Measurements from ENCODE around the gene FOXL2.

The FOXL2 gene

DNA sequence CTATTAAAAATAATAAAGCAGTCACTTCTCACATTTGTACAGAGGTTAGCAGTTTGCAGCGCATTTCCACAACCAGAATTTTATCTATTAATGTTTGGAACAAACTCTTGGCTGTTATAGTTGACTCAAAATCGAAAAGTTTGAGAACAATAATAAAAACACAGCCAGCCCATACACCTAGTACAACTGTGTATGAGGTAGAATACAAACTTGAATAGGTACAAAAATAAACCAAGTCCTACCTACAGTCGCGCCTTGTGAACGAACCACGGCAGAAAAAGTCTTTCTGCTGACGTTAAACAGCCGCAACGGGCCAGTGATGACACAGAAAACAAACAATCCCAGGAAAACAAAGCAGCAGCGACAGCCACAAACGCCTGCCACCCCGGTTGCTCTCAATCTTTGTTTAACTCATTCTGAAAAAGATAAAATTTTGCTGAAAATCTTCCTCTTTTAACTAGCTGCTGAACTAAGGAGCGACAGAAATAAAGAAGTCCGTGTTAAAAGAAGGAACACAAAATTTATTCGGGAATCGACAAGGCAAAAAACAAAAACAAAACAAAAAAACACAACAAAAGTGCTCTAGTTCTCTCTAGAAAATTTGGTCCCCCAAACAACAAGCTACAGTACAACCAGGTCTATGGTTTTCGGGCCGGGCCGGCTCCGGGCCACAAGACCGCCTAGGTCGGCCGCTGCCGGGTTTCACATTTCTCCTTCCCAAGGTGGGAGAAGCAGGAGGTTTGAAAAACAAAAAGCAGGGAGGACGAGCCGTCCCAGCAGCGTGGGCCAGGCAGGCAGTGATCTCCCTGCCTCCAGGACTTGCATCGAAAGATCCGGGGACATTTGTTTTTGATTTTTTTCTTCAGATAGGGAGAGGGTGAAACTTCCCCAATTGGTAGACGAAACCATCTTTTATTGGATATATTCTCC, 2.9 kb downstream of the FOXL2 start:
- TF ChIP-seq, protein P1, sequence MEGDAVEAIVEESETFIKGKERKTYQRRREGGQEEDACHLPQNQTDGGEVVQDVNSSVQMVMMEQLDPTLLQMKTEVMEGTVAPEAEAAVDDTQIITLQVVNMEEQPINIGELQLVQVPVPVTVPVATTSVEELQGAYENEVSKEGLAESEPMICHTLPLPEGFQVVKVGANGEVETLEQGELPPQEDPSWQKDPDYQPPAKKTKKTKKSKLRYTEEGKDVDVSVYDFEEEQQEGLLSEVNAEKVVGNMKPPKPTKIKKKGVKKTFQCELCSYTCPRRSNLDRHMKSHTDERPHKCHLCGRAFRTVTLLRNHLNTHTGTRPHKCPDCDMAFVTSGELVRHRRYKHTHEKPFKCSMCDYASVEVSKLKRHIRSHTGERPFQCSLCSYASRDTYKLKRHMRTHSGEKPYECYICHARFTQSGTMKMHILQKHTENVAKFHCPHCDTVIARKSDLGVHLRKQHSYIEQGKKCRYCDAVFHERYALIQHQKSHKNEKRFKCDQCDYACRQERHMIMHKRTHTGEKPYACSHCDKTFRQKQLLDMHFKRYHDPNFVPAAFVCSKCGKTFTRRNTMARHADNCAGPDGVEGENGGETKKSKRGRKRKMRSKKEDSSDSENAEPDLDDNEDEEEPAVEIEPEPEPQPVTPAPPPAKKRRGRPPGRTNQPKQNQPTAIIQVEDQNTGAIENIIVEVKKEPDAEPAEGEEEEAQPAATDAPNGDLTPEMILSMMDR (conservative IDR thresholded peaks at IDR 0.05; ENCODE audit: control insufficient read depth, insufficient read depth, low read depth, low read length) = no peak
- DNase-seq (ENCODE audit: low read depth) = no peak
- no peak overlapping the region for H3K4me3 ChIP-seq (ENCODE audit: control insufficient read depth, low read depth, low read length)

DNA sequence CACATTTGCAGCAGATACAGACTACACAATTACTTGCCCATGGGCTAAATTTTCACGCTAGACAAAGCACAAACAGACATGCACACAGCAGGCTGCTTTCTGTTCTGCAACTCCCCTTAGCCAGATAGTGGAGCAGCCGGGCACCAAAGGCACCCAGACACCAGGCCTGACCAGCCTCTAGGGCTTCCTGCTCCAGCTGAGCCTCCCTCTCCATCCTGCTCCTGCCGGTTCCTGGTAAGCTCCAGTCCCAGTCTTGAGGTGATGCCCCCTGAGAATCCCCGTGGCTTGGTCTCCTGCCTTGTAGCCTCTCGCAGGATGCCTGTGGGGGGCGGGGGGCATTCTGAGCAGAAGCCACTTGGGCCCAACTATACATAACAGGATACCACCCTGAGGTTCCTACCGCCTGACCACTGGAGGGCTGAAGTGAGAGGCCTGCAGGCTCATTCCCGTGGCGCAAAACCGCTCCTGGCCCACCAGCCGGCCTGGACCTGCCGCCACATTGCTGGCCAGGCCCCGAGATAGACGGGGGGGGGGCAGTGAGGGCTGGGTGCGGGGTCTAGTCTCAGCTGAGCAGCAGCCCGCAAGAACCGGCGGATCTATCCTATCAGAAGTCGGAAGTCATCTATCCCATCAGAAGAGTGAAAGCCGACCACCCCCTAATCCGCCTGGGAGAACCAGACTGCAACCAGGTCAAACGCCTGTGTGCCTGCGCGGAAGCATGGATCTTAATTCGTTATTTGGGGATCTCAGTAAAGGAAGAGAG, 3.9 kb downstream of the FOXL2 start:
- TF ChIP-seq, protein P1 (conservative IDR thresholded peaks at IDR 0.05; ENCODE audit: control insufficient read depth, insufficient read depth, low read depth, low read length) = no peak
- no peak for DNase-seq (ENCODE audit: low read depth)
- no peak overlapping the region for H3K4me3 ChIP-seq (ENCODE audit: control insufficient read depth, low read depth, low read length)

DNA sequence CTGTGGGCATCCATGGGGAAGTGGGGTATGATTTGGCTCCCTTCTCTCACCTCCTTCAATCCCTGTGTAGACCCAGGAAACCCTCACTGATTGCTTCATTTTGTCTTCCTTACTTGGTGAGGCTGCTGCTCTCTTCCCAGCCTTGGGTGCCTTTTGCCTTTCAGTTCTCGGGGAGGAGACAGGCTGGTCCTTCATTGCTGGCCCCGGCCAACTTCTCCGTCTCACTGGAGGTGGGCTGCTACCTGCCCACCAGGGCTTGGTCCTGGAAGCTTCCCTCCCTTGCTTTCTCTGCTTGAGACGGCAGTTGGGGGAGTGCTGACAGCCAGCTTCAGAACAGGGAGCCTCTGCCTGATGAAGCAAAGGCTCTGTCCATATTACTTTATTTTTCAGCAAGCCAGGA, 4.7 kb downstream of the FOXL2 start:
- DNase-seq (ENCODE audit: low read depth) = no peak
- TF ChIP-seq, protein P1 (conservative IDR thresholded peaks at IDR 0.05; ENCODE audit: control insufficient read depth, insufficient read depth, low read depth, low read length) = no peak

DNA sequence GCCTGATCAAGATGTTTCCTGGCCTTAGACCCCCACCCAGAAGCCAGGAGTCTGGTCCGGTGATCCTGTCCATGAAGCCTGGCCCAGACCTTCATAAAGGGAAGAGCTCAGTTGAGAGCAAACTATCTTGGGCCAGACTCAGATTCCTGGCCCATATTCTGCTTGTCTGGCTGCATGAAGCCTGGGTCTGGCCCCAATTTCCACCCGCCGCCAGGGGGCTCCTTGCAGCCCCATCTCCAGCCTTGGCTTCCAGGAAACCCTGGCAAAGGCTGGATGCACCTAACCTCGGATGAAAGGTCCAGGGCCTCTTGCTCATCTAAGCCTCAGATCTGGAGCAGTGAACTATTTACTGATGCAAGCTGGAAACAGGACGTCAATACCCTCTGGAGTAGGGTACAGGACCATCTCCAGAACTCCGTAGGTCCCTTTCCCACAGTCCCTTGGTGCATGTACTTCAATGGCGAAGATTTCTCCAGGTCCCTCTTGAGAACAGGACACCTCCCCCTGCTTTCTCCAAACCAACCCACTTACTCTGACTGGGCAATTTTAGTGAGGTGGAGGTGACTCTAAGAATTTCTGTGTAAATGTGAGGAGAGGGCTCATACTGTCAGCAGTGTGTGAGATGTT, 5.6 kb downstream of the FOXL2 start:
- DNase-seq (ENCODE audit: low read depth) = peak; percentile 49
- no peak overlapping the region for H3K4me3 ChIP-seq (ENCODE audit: control insufficient read depth, low read depth, low read length)
- TF ChIP-seq, protein P1 (conservative IDR thresholded peaks at IDR 0.05; ENCODE audit: control insufficient read depth, insufficient read depth, low read depth, low read length) = peak; percentile 61

More for the DNA sequence above, 4.7 kb downstream of the FOXL2 start:
- H3K4me3 ChIP-seq (ENCODE audit: control insufficient read depth, low read depth, low read length) = no peak overlapping the region

DNA sequence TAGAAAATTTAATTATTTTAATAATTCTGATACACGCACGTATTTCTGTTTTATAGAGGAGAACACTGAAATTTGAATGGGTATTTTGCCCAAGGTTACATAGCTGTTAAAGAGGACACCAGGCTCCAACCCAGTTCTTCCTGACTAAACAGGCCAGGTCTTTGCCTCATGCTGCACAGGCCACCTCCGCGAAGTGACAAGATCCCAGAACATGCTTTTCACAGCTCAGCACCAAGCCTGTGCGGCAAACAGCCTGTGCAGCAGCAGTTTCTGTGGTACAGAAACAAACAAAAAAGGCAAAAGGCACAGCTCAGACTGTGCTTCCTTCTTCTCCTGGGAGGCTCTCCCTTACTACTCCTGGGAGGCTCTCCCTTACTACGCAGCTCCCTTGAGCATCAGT, 6.5 kb downstream of the FOXL2 start:
- TF ChIP-seq, protein P1 (conservative IDR thresholded peaks at IDR 0.05; ENCODE audit: control insufficient read depth, insufficient read depth, low read depth, low read length) = no peak
- no peak overlapping the region for H3K4me3 ChIP-seq (ENCODE audit: control insufficient read depth, low read depth, low read length)
- no peak for DNase-seq (ENCODE audit: low read depth)

- no peak for DNase-seq (ENCODE audit: low read depth)
- TF ChIP-seq, protein P1 (conservative IDR thresholded peaks at IDR 0.05; ENCODE audit: control insufficient read depth, insufficient read depth, low read depth, low read length) = no peak
- H3K4me3 ChIP-seq (ENCODE audit: control insufficient read depth, low read depth, low read length) = no peak overlapping the region
These were observed 7.2 kb downstream of the FOXL2 start for GRCh38 chr3:138939561-138940241.

Measured in fibroblast of mammary gland (primary cell).